Activated naive CD4-positive, alpha-beta T cell treated with anti-CD3 and anti-CD28 coated beads, Interleukin-2, amount 10 ng/mL, durations not matched to agents 7 days and 5 days (primary cell): ENCODE data around the gene NET1.
"Not testable (repeated sequence)": the region's sequence is repeated elsewhere in the genome, so short reads cannot be mapped to it uniquely, and the experiment has no call there.

Experiments
- CTCF ChIA-PET: fragments of 350-600 bp; sonication (Branson Sonifier 250); formaldehyde crosslinking; loops from one replicate; lab custom pipeline; 2021; ENCODE audit warnings: antibody characterized with exemption; lab: Charles Lee
- DNase-seq: peaks from one replicate; pipeline ENCODE4 v3.0.0-alpha.2; 2020
- H3K27ac Mint-ChIP-seq: one replicate; pipeline ENCODE4 v1.8.0; 2021; ENCODE audit warnings: mild to moderate bottlenecking, moderate library complexity, mixed read lengths
- H3K27me3 Mint-ChIP-seq: one replicate; pipeline ENCODE4 v1.8.0; 2021; ENCODE audit warnings: mild to moderate bottlenecking, mixed read lengths
- H3K36me3 Mint-ChIP-seq: one replicate; pipeline ENCODE4 v1.8.0; 2021; ENCODE audit warnings: mixed read lengths
- H3K4me1 Mint-ChIP-seq: one replicate; pipeline ENCODE4 v1.8.0; 2021; ENCODE audit warnings: mixed read lengths
- H3K4me3 Mint-ChIP-seq: one replicate; pipeline ENCODE4 v1.8.0; 2021; ENCODE audit warnings: mild to moderate bottlenecking, moderate library complexity, mixed read lengths
- H3K9me3 Mint-ChIP-seq: one replicate; pipeline ENCODE4 v1.8.0; 2021; ENCODE audit warnings: mixed read lengths

Gene NET1

GRCh38 chr10:5467207-5467535, 54.8 kb downstream of the NET1 start:
- Mint-ChIP-seq H3K27me3 (peaks cover 15% of the 10 kb centered on the region), H3K36me3 (peaks cover under 1% of the 10 kb centered on the region), H3K27ac (no peak overlapping the region), H3K4me1 (peaks cover 2% of the 10 kb centered on the region), H3K9me3 (no peaks in the 10 kb centered on the region), H3K4me3 (no peak overlapping the region)
- no peak for DNase-seq
- CTCF ChIA-PET: no interaction called here

GRCh38 chr10:5467634-5468255, 55.4 kb downstream of the NET1 start:
- no peaks in the 10 kb centered on the region for H3K9me3 Mint-ChIP-seq
- CTCF ChIA-PET: interaction anchor here (1.1 to 1.5 kb wide), 2 partner anchors 20 to 155 kb away, joined by 3 read pairs; no protein-coding TSS in a partner anchor
- H3K4me3 Mint-ChIP-seq: no peak overlapping the region
- peaks cover 17% of the 10 kb centered on the region for H3K27me3 Mint-ChIP-seq
- no peaks in the 10 kb centered on the region for H3K36me3 Mint-ChIP-seq
- no peak overlapping the region for H3K27ac Mint-ChIP-seq
- no peaks in the 10 kb centered on the region for H3K4me1 Mint-ChIP-seq
- DNase-seq: no peak

- Mint-ChIP-seq H3K27me3 (peaks cover 17% of the 10 kb centered on the region), H3K27ac (no peak overlapping the region), H3K9me3 (no peaks in the 10 kb centered on the region), H3K4me3 (no peak overlapping the region), H3K4me1 (no peaks in the 10 kb centered on the region), H3K36me3 (no peaks in the 10 kb centered on the region)
- DNase-seq: no peak
- CTCF ChIA-PET: interaction anchor here (1.1 to 1.5 kb wide), 2 partner anchors 20 to 154 kb away, joined by 3 read pairs; no protein-coding TSS in a partner anchor
Observed at GRCh38 chr10:5468262-5469106, 56.1 kb downstream of the NET1 start.

- Mint-ChIP-seq H3K4me3 (no peak overlapping the region), H3K36me3 (no peaks in the 10 kb centered on the region), H3K27ac (no peak overlapping the region), H3K27me3 (peaks cover 17% of the 10 kb centered on the region), H3K4me1 (no peaks in the 10 kb centered on the region), H3K9me3 (no peaks in the 10 kb centered on the region)
- CTCF ChIA-PET: no interaction called here
- DNase-seq: no peak
Observed at GRCh38 chr10:5469353-5470061, 57.1 kb downstream of the NET1 start.

GRCh38 chr10:5470062-5470751, 57.9 kb downstream of the NET1 start:
- H3K9me3 Mint-ChIP-seq: no peaks in the 10 kb centered on the region
- no peaks in the 10 kb centered on the region for H3K4me1 Mint-ChIP-seq
- no peaks in the 10 kb centered on the region for H3K36me3 Mint-ChIP-seq
- H3K4me3 Mint-ChIP-seq: no peak overlapping the region
- H3K27ac Mint-ChIP-seq: no peak overlapping the region
- H3K27me3 Mint-ChIP-seq: peaks cover 17% of the 10 kb centered on the region
- no peak for DNase-seq
- CTCF ChIA-PET: no interaction called here

- H3K36me3 Mint-ChIP-seq, H3K27ac Mint-ChIP-seq, H3K4me3 Mint-ChIP-seq, H3K4me1 Mint-ChIP-seq, H3K9me3 Mint-ChIP-seq, DNase-seq, CTCF ChIA-PET: not testable (repeated sequence)
- H3K27me3 Mint-ChIP-seq: peaks cover 19% of the 10 kb centered on the region
Observed at GRCh38 chr10:5474642-5475041, 62.3 kb downstream of the NET1 start.

GRCh38 chr10:5475088-5475487, 62.7 kb downstream of the NET1 start:
- H3K4me3 Mint-ChIP-seq, CTCF ChIA-PET, H3K9me3 Mint-ChIP-seq, H3K4me1 Mint-ChIP-seq, H3K27ac Mint-ChIP-seq, H3K36me3 Mint-ChIP-seq, DNase-seq: not testable (repeated sequence)
- peaks cover 21% of the 10 kb centered on the region for H3K27me3 Mint-ChIP-seq

GRCh38 chr10:5475974-5476807, 63.8 kb downstream of the NET1 start:
- DNase-seq, H3K4me1 Mint-ChIP-seq, H3K9me3 Mint-ChIP-seq, H3K27ac Mint-ChIP-seq, CTCF ChIA-PET, H3K36me3 Mint-ChIP-seq, H3K4me3 Mint-ChIP-seq: not testable (repeated sequence)
- H3K27me3 Mint-ChIP-seq: peaks cover 29% of the 10 kb centered on the region

GRCh38 chr10:5476918-5477525, 64.7 kb downstream of the NET1 start:
- H3K9me3 Mint-ChIP-seq: no peaks in the 10 kb centered on the region
- no peak for DNase-seq
- H3K27me3 Mint-ChIP-seq: peaks cover 23% of the 10 kb centered on the region
- H3K4me3 Mint-ChIP-seq: no peak overlapping the region
- no peak overlapping the region for H3K27ac Mint-ChIP-seq
- no peaks in the 10 kb centered on the region for H3K36me3 Mint-ChIP-seq
- CTCF ChIA-PET: interaction anchor here (1.7 kb wide), 1 partner anchor 146 kb away, joined by 6 read pairs; no protein-coding TSS in a partner anchor
- no peaks in the 10 kb centered on the region for H3K4me1 Mint-ChIP-seq

GRCh38 chr10:5477948-5478693, 65.8 kb downstream of the NET1 start:
- Mint-ChIP-seq H3K4me1 (no peaks in the 10 kb centered on the region), H3K9me3 (no peaks in the 10 kb centered on the region), H3K27me3 (peaks cover 23% of the 10 kb centered on the region), H3K27ac (no peak overlapping the region), H3K4me3 (no peak overlapping the region), H3K36me3 (no peaks in the 10 kb centered on the region)
- DNase-seq: no peak
- CTCF ChIA-PET: interaction anchor here (1.7 kb wide), 1 partner anchor 145 kb away, joined by 6 read pairs; no protein-coding TSS in a partner anchor

GRCh38 chr10:5478694-5479305, 66.4 kb downstream of the NET1 start:
- Mint-ChIP-seq H3K27me3 (peaks cover 26% of the 10 kb centered on the region), H3K27ac (no peak overlapping the region)
- CTCF ChIA-PET: no interaction called here

GRCh38 chr10:5479481-5480161, 67.3 kb downstream of the NET1 start:
- no peak for DNase-seq
- Mint-ChIP-seq H3K9me3 (no peaks in the 10 kb centered on the region), H3K4me3 (no peak overlapping the region), H3K36me3 (no peaks in the 10 kb centered on the region), H3K4me1 (no peaks in the 10 kb centered on the region), H3K27ac (no peak overlapping the region), H3K27me3 (peaks cover 26% of the 10 kb centered on the region)
- CTCF ChIA-PET: no interaction called here

More at GRCh38 chr10:5478694-5479305, 66.4 kb downstream of the NET1 start:
- Mint-ChIP-seq H3K4me1 (no peaks in the 10 kb centered on the region), H3K9me3 (no peaks in the 10 kb centered on the region), H3K36me3 (no peaks in the 10 kb centered on the region), H3K4me3 (no peak overlapping the region)
- DNase-seq: no peak
